ENCODE data around the gene DMAC2L. TPM values are rescaled to one million over a fixed set of nuclear protein-coding genes. Genes with fewer than 3 reads are reported as not detected.
"Not testable (repeated sequence)": the region's sequence is repeated elsewhere in the genome, so short reads cannot be mapped to it uniquely, and the experiment has no call there.

Gene DMAC2L
- total RNA-seq, 1 donor from 2014 or later, result 18.8 TPM

GRCh38 chr14:50365572-50365971, 53.4 kb downstream of the DMAC2L start:
- H3K4me1 Mint-ChIP-seq, result peaks cover 21% of the 10 kb centered on the region
- intact Hi-C loops (cut with micrococcal nuclease); H3K36me3 Mint-ChIP-seq (ENCODE audit: low read depth); H3K4me3 Mint-ChIP-seq; DNase-seq; H3K27ac Mint-ChIP-seq; H3K9me3 Mint-ChIP-seq; H3K27me3 Mint-ChIP-seq: not testable (repeated sequence)

GRCh38 chr14:50366115-50366514, 54.0 kb downstream of the DMAC2L start:
- peaks cover 21% of the 10 kb centered on the region for H3K4me1 Mint-ChIP-seq
- no peaks in the 10 kb centered on the region for H3K27me3 Mint-ChIP-seq
- intact Hi-C loops (cut with micrococcal nuclease), result no loop called here
- peaks cover 2% of the 10 kb centered on the region for H3K36me3 Mint-ChIP-seq (ENCODE audit: low read depth)
- H3K9me3 Mint-ChIP-seq, result no peaks in the 10 kb centered on the region
- no peak overlapping the region for H3K4me3 Mint-ChIP-seq
- no peak for DNase-seq
- H3K27ac Mint-ChIP-seq, result no peak overlapping the region

- Mint-ChIP-seq H3K27ac (no peak overlapping the region), H3K36me3 (ENCODE audit: low read depth) (peaks cover 2% of the 10 kb centered on the region), H3K4me1 (peaks cover 21% of the 10 kb centered on the region), H3K27me3 (no peaks in the 10 kb centered on the region), H3K4me3 (no peak overlapping the region), H3K9me3 (no peaks in the 10 kb centered on the region)
- no peak for DNase-seq
- intact Hi-C loops (cut with micrococcal nuclease), result no loop called here
These were observed 54.5 kb downstream of the DMAC2L start for GRCh38 chr14:50366589-50366988.

- H3K27me3 Mint-ChIP-seq, result peaks cover 6% of the 10 kb centered on the region
- H3K4me1 Mint-ChIP-seq, result peaks cover 3% of the 10 kb centered on the region
- intact Hi-C loops (cut with micrococcal nuclease), result no loop called here
- DNase-seq, result no peak
- no peak overlapping the region for H3K4me3 Mint-ChIP-seq
- H3K27ac Mint-ChIP-seq, result no peak overlapping the region
- no peaks in the 10 kb centered on the region for H3K9me3 Mint-ChIP-seq
- H3K36me3 Mint-ChIP-seq (ENCODE audit: low read depth), result no peaks in the 10 kb centered on the region
These were observed 59.4 kb downstream of the DMAC2L start for GRCh38 chr14:50371546-50371945.

GRCh38 chr14:50373959-50374358, 61.8 kb downstream of the DMAC2L start:
- no peak for DNase-seq
- Mint-ChIP-seq H3K27me3 (peaks cover 6% of the 10 kb centered on the region), H3K4me1 (no peaks in the 10 kb centered on the region), H3K27ac (no peak overlapping the region), H3K4me3 (no peak overlapping the region), H3K9me3 (no peaks in the 10 kb centered on the region), H3K36me3 (ENCODE audit: low read depth) (no peaks in the 10 kb centered on the region)
- intact Hi-C loops (cut with micrococcal nuclease), result no loop called here

- intact Hi-C loops (cut with micrococcal nuclease), result no loop called here
- Mint-ChIP-seq H3K4me1 (no peaks in the 10 kb centered on the region), H3K27ac (no peak overlapping the region), H3K4me3 (no peak overlapping the region), H3K27me3 (peaks cover 6% of the 10 kb centered on the region), H3K36me3 (ENCODE audit: low read depth) (no peaks in the 10 kb centered on the region), H3K9me3 (no peaks in the 10 kb centered on the region)
- no peak for DNase-seq
These were observed 63.6 kb downstream of the DMAC2L start for GRCh38 chr14:50375760-50376159.

Other genes starting within 250 kb of the DMAC2L start
- 13.9 and 14.3 TPM in 2 replicates for gene VCPKMT, start 195.8 kb upstream of the DMAC2L start, total RNA-seq
- gene SOS2, start 80.7 kb upstream of the DMAC2L start, total RNA-seq, result 17.7 and 17.8 TPM in 2 replicates
- 16.8 and 18.0 TPM in 2 replicates for gene L2HGDH, start 95 bp upstream of the DMAC2L start, total RNA-seq
- gene CDKL1, start 84.6 kb downstream of the DMAC2L start, total RNA-seq, result 4.8 and 5.7 TPM in 2 replicates
- 24.3 and 24.6 TPM in 2 replicates for gene MAP4K5, start 220.2 kb downstream of the DMAC2L start, total RNA-seq
- gene ATL1, start 247.8 kb downstream of the DMAC2L start, total RNA-seq, result 0.75 and 1.0 TPM in 2 replicates